Measurements from ENCODE around the gene GNG4.

- TF ChIP-seq EZH2phosphoT487 (IDR thresholded peaks at IDR 0.05; ENCODE audit: low read length) (no peak), CTCF (IDR thresholded peaks at IDR 0.05; ENCODE audit: low read length) (no peak)
These were observed 138.8 kb downstream of the GNG4 start for GRCh38 chr1:235510823-235511222.
